Breast epithelium (tissue), 4 donors: ENCODE results near the gene FGFBP2. TPM values are rescaled to one million over a fixed set of nuclear protein-coding genes. Genes with fewer than 3 reads are reported as not detected.

Experiments used
- DNase-seq, 2 donors: peaks; one replicate each; pipeline ENCODE4 v3.0.0-alpha.2; 2019; ENCODE audit warnings: low spot score in 2 of 2
- H3K27ac ChIP-seq, 2 donors: fragments of 200-600 bp; sonication (generic) in 1 of 2; one replicate each; pipeline ENCODE4 v1.5.1; 2016 to 2019; ENCODE audit warnings: mild to moderate bottlenecking in 1 of 2
- H3K27me3 ChIP-seq, 2 donors: fragments of 200-600 bp; sonication (generic) in 1 of 2; one replicate each; pipeline versions ENCODE4 v1.5.1 to v1.6.0; 2017 to 2019; ENCODE audit warnings: control low read depth in 1 of 2, mild to moderate bottlenecking in 1 of 2
- H3K36me3 ChIP-seq: fragments of 200-600 bp; one replicate; pipeline ENCODE4 v1.5.1; 2019
- H3K4me1 ChIP-seq, 2 donors: fragments of 200-600 bp; sonication (generic); one replicate each; pipeline ENCODE4 v1.5.1; 2016 to 2019; ENCODE audit warnings: control low read depth in 1 of 2
- H3K4me3 ChIP-seq, 3 donors: fragments of 200-600 bp; sonication (generic); 1 replicate in 2 of 3; 2 replicates in 1 of 3; pipeline ENCODE4 v1.5.1; 2016 to 2019; ENCODE audit warnings: mild to moderate bottlenecking in 3 of 3, moderate library complexity in 2 of 3
- H3K9me3 ChIP-seq, 2 donors: fragments of 200-600 bp; sonication (generic) in 1 of 2; one replicate each; pipeline ENCODE4 v1.5.1; 2016 to 2019; ENCODE audit warnings: control low read depth in 1 of 2
- CTCF ChIP-seq, 3 donors: fragments of 450-650 bp; IDR thresholded peaks; one replicate each; pipeline ENCODE4 v1.5.1; 2016 to 2017; ENCODE audit warnings: antibody characterized with exemption in 3 of 3, mild to moderate bottlenecking in 3 of 3, moderate library complexity in 3 of 3
- POLR2A ChIP-seq: fragments of 450-650 bp; IDR thresholded peaks from one replicate; pipeline ENCODE4 v1.6.1; 2016; ENCODE audit warnings: antibody characterized with exemption, mild to moderate bottlenecking, moderate library complexity
- POLR2AphosphoS5 ChIP-seq, 3 donors: sonication (generic); formaldehyde crosslinking; IDR thresholded peaks; one replicate each; pipeline ENCODE4 v1.6.1; 2017; ENCODE audit warnings: antibody characterized with exemption in 3 of 3
- intact Hi-C: fragments of 100-400 bp; cut with DNase I; formaldehyde crosslinking; loops from one replicate; pipeline ENCODE4 v1.15.1; 2023; ENCODE audit warnings: low total_unique reads
- total RNA-seq, 3 donors: library from RNA; depleted of rRNA; stranded (reverse); fragments of >200 nt; gene quantifications; one replicate each; pipeline ENCODE4 v1.1.0, GENCODE V29; 2016

Gene FGFBP2
- total RNA-seq, 3 donors from 2014 or later: 3.4 to 6.4 (median 6.2) TPM

GRCh38 chr4:15982842-15983524 is 20.0 kb upstream of the FGFBP2 start:
- Histone ChIP-seq H3K27ac (no peak overlapping the region), H3K27me3 (no peaks in the 10 kb centered on the region), H3K4me3 (no peak overlapping the region), H3K4me1 (no peaks in the 10 kb centered on the region), H3K36me3 (no peaks in the 10 kb centered on the region), H3K9me3 (no peaks in the 10 kb centered on the region)
- TF ChIP-seq POLR2A (no peak), POLR2AphosphoS5 (IDR thresholded peaks at IDR 0.05) (no peak), CTCF (IDR thresholded peaks at IDR 0.05) (no peak)
- intact Hi-C loops: no loop called here
- DNase-seq: no peak

GRCh38 chr4:15976456-15977447 is 13.8 kb upstream of the FGFBP2 start:
- Histone ChIP-seq H3K4me3 (no peak overlapping the region), H3K36me3 (no peaks in the 10 kb centered on the region), H3K27ac (no peak overlapping the region), H3K9me3 (no peaks in the 10 kb centered on the region), H3K4me1 (no peaks in the 10 kb centered on the region), H3K27me3 (no peaks in the 10 kb centered on the region)
- no peak for DNase-seq
- intact Hi-C loops: no loop called here
- TF ChIP-seq POLR2AphosphoS5 (IDR thresholded peaks at IDR 0.05) (no peak), CTCF (IDR thresholded peaks at IDR 0.05) (no peak), POLR2A (no peak)

- intact Hi-C loops: no loop called here
Observed at GRCh38 chr4:15971068-15971801, 8.3 kb upstream of the FGFBP2 start.

GRCh38 chr4:15968551-15969300 is 5.8 kb upstream of the FGFBP2 start:
- H3K27me3 ChIP-seq: no peaks in the 10 kb centered on the region
- H3K4me3 ChIP-seq: no peak overlapping the region
- no peak overlapping the region for H3K27ac ChIP-seq
- no peaks in the 10 kb centered on the region for H3K9me3 ChIP-seq
- no peaks in the 10 kb centered on the region for H3K36me3 ChIP-seq
- no peak for DNase-seq
- no peak for TF ChIP-seq POLR2A
- TF ChIP-seq POLR2AphosphoS5 (IDR thresholded peaks at IDR 0.05): no peak
- TF ChIP-seq CTCF (IDR thresholded peaks at IDR 0.05): no peak
- intact Hi-C loops: no loop called here
- no peaks in the 10 kb centered on the region for H3K4me1 ChIP-seq

More at GRCh38 chr4:15971068-15971801, 8.3 kb upstream of the FGFBP2 start:
- no peaks in the 10 kb centered on the region for H3K36me3 ChIP-seq
- no peak overlapping the region for H3K4me3 ChIP-seq
- DNase-seq: no peak
- H3K27me3 ChIP-seq: no peaks in the 10 kb centered on the region
- H3K27ac ChIP-seq: no peak overlapping the region
- H3K9me3 ChIP-seq: no peaks in the 10 kb centered on the region
- TF ChIP-seq POLR2AphosphoS5 (IDR thresholded peaks at IDR 0.05) (no peak), CTCF (IDR thresholded peaks at IDR 0.05) (no peak), POLR2A (no peak)
- no peaks in the 10 kb centered on the region for H3K4me1 ChIP-seq
